Stimulated activated CD8-positive, alpha-beta memory T cell treated with anti-CD3 and anti-CD28 coated beads, Interleukin-12 subunit alpha, Interleukin-12 subunit beta, amount 100 ng/mL, for 24 hours (primary cell): ENCODE results near the gene ATP13A5.

Source experiments
- DNase-seq: peaks from one replicate; pipeline ENCODE4 v3.0.0-alpha.2; 2020; ENCODE audit errors: extremely low read depth

ATP13A5 gene

GRCh38 chr3:193378706-193379105 is at the start of gene ATP13A5:
Gene ATP13A5, minus strand, starts transcription at chr3:193378753. Its CDS starts 28 bp downstream, at chr3:193378725.
- DNase-seq = no peak

GRCh38 chr3:193418576-193419373 is 40.2 kb upstream of the ATP13A5 start:
- no peak for DNase-seq

GRCh38 chr3:193416629-193417028 is 38.1 kb upstream of the ATP13A5 start:
- DNase-seq = no peak

- DNase-seq = no peak
Observed at GRCh38 chr3:193407688-193408087, 29.1 kb upstream of the ATP13A5 start.

- DNase-seq = no peak
Observed at GRCh38 chr3:193407112-193407511, 28.6 kb upstream of the ATP13A5 start.

GRCh38 chr3:193403307-193403706 is 24.8 kb upstream of the ATP13A5 start:
- DNase-seq = no peak

GRCh38 chr3:193400304-193400703 is 21.8 kb upstream of the ATP13A5 start:
- DNase-seq = no peak

- DNase-seq = no peak
Observed at GRCh38 chr3:193396451-193397244, 18.1 kb upstream of the ATP13A5 start.

GRCh38 chr3:193391902-193392301 is 13.3 kb upstream of the ATP13A5 start:
- DNase-seq = no peak

- no peak for DNase-seq
Observed at GRCh38 chr3:193389335-193389734, 10.8 kb upstream of the ATP13A5 start.

- no peak for DNase-seq
Observed at GRCh38 chr3:193388361-193388760, 9.8 kb upstream of the ATP13A5 start.

GRCh38 chr3:193387596-193387995 is 9.0 kb upstream of the ATP13A5 start:
- no peak for DNase-seq

GRCh38 chr3:193377591-193377990 is 962 bp downstream of the ATP13A5 start:
- no peak for DNase-seq

- DNase-seq = no peak
Observed at GRCh38 chr3:193375614-193376013, 2.9 kb downstream of the ATP13A5 start.

- DNase-seq = no peak
Observed at GRCh38 chr3:193372783-193373182, 5.8 kb downstream of the ATP13A5 start.

- no peak for DNase-seq
Observed at GRCh38 chr3:193367868-193368267, 10.7 kb downstream of the ATP13A5 start.

GRCh38 chr3:193357291-193357690 is 21.3 kb downstream of the ATP13A5 start:
- no peak for DNase-seq

GRCh38 chr3:193354423-193354822 is 24.1 kb downstream of the ATP13A5 start:
- DNase-seq = no peak

GRCh38 chr3:193350744-193351143 is 27.8 kb downstream of the ATP13A5 start:
- no peak for DNase-seq

- no peak for DNase-seq
Observed at GRCh38 chr3:193348686-193349085, 29.9 kb downstream of the ATP13A5 start.

- DNase-seq = no peak
Observed at GRCh38 chr3:193347521-193348501, 30.7 kb downstream of the ATP13A5 start.

GRCh38 chr3:193346259-193346658 is 32.3 kb downstream of the ATP13A5 start:
- DNase-seq = no peak
